Naive B cell (primary cell): ENCODE results near the gene LIN37. TPM values are rescaled to one million over a fixed set of nuclear protein-coding genes. Genes with fewer than 3 reads are reported as not detected.
A peak's percentile ranks its signal among the peaks of the same experiment; 100 is the strongest.

Experiments
- ATAC-seq, 2 donors: fragments of 150-1000 bp; cut with Tn5 transposase; 2 replicates each; pipeline ENCODE4 v1.10.0; 2021; ENCODE audit warnings: low read depth in 2 of 2, mild to moderate bottlenecking in 2 of 2, moderate library complexity in 2 of 2
- DNase-seq: peaks from one replicate; pipeline ENCODE4 v3.0.0; 2022
- H3K27ac Mint-ChIP-seq, 6 donors: one replicate each; pipeline ENCODE4 v1.8.0; 2020 to 2022; ENCODE audit warnings: mild to moderate bottlenecking in 6 of 6, mixed read lengths in 6 of 6, moderate library complexity in 5 of 6, inconsistent platforms in 2 of 6
- H3K27me3 Mint-ChIP-seq, 3 donors: one replicate each; pipeline ENCODE4 v1.8.0; 2021 to 2022; ENCODE audit warnings: mixed read lengths in 3 of 3, mild to moderate bottlenecking in 1 of 3
- H3K36me3 Mint-ChIP-seq, 2 donors: one replicate each; pipeline ENCODE4 v1.8.0; 2020 to 2022; ENCODE audit warnings: mixed read lengths in 2 of 2, inconsistent platforms in 1 of 2, mild to moderate bottlenecking in 1 of 2
- H3K4me1 Mint-ChIP-seq, 3 donors: one replicate each; pipeline ENCODE4 v1.8.0; 2020 to 2022; ENCODE audit warnings: mixed read lengths in 3 of 3, inconsistent platforms in 1 of 3, mild to moderate bottlenecking in 1 of 3, moderate library complexity in 1 of 3
- H3K4me3 Mint-ChIP-seq, 8 donors: one replicate each; pipeline ENCODE4 v1.8.0; 2020 to 2022; ENCODE audit warnings: mild to moderate bottlenecking in 8 of 8, mixed read lengths in 8 of 8, moderate library complexity in 8 of 8, inconsistent platforms in 2 of 8
- H3K9me3 Mint-ChIP-seq, 7 donors: one replicate each; pipeline ENCODE4 v1.8.0; 2020 to 2022; ENCODE audit warnings: mixed read lengths in 7 of 7, mild to moderate bottlenecking in 5 of 7, inconsistent platforms in 2 of 7, moderate library complexity in 1 of 7
- polyA plus RNA-seq, 6 donors: library from polyadenylated mRNA; unstranded; fragments of 300-500 nt; fragmentation: Illumina TruSeq; gene quantifications; one replicate each; pipeline ENCODE4 v1.2.3, GENCODE V29; 2021; ENCODE audit warnings: low read depth in 6 of 6

Gene LIN37
- polyA plus RNA-seq, 6 donors from 2014 or later: 8.1 to 17.9 (median 11.1) TPM

GRCh38 chr19:35755131-35755549 is 6.8 kb downstream of the LIN37 start:
- DNase-seq: no peak
- Mint-ChIP-seq H3K27me3 (peaks cover 9 to 30% (median 25%) of the 10 kb centered on the region in 3 donors), H3K4me3 (peak overlapping the region in 6 of 8 donors; percentile 24 to 72 (median 58)), H3K9me3 (no peaks in the 10 kb centered on the region), H3K36me3 (peaks cover 0 to 25% of the 10 kb centered on the region in 2 donors), H3K4me1 (peaks cover 35 to 38% (median 37%) of the 10 kb centered on the region in 3 donors), H3K27ac (no peak overlapping the region)
- no peak for ATAC-seq

- ATAC-seq (no peak), DNase-seq (peak; percentile 45)
- Mint-ChIP-seq H3K27me3 (peaks cover 9 to 30% (median 25%) of the 10 kb centered on the region in 3 donors), H3K4me1 (peaks cover 33 to 37% (median 37%) of the 10 kb centered on the region in 3 donors), H3K9me3 (no peaks in the 10 kb centered on the region), H3K27ac (no peak overlapping the region), H3K36me3 (peaks cover 0 to 25% of the 10 kb centered on the region in 2 donors), H3K4me3 (peak overlapping the region in 7 of 8 donors; percentile 47 to 89 (median 68))
These were observed 7.4 kb downstream of the LIN37 start for GRCh38 chr19:35755550-35756376.

- H3K27ac Mint-ChIP-seq: peak within 1 kb of the TSS; percentile 93 to 98 (median 97)
- no peak for DNase-seq
These were observed 8.2 kb downstream of the LIN37 start, which contains the start of gene HSPB6 for GRCh38 chr19:35756377-35757230. TSS of gene HSPB6 (minus strand) at chr19:35757029. CDS start at chr19:35757008, 21 bp downstream.

GRCh38 chr19:35757231-35757748 is 8.9 kb downstream of the LIN37 start:
- peaks cover 0 to 25% of the 10 kb centered on the region in 2 donors for H3K36me3 Mint-ChIP-seq
- ATAC-seq (no peak), DNase-seq (no peak)
- H3K27ac Mint-ChIP-seq: peak overlapping the region in 4 of 6 donors; percentile 73 to 97 (median 95)
- H3K4me1 Mint-ChIP-seq: peaks cover 37% of the 10 kb centered on the region in 3 donors
- peaks cover 9 to 30% (median 25%) of the 10 kb centered on the region in 3 donors for H3K27me3 Mint-ChIP-seq
- H3K9me3 Mint-ChIP-seq: no peaks in the 10 kb centered on the region
- peak overlapping the region; percentile 89 to 100 (median 98) for H3K4me3 Mint-ChIP-seq

More at GRCh38 chr19:35756377-35757230, 8.2 kb downstream of the LIN37 start, which contains the start of gene HSPB6:
- H3K36me3 Mint-ChIP-seq: peaks cover 0 to 25% of the 10 kb centered on the region in 2 donors
- no peaks in the 10 kb centered on the region for H3K9me3 Mint-ChIP-seq
- peaks cover 33 to 37% (median 37%) of the 10 kb centered on the region in 3 donors for H3K4me1 Mint-ChIP-seq
- H3K27me3 Mint-ChIP-seq: peaks cover 9 to 30% (median 25%) of the 10 kb centered on the region in 3 donors
- no peak for ATAC-seq
- peak within 1 kb of the TSS; percentile 89 to 100 (median 98) for H3K4me3 Mint-ChIP-seq

GRCh38 chr19:35757749-35758608 is 9.6 kb downstream of the LIN37 start, which contains the start of gene PROSER3:
TSS of gene PROSER3 (plus strand) at chr19:35758176. CDS start at chr19:35758216, 40 bp downstream.
- H3K4me1 Mint-ChIP-seq: peaks cover 37% of the 10 kb centered on the region in 3 donors
- H3K27ac Mint-ChIP-seq: peak within 1 kb of the TSS; percentile 93 to 98 (median 97)
- ATAC-seq: peak; percentile 92 to 96
- H3K27me3 Mint-ChIP-seq: peaks cover 9 to 30% (median 25%) of the 10 kb centered on the region in 3 donors
- H3K36me3 Mint-ChIP-seq: peaks cover 0 to 24% of the 10 kb centered on the region in 2 donors
- no peaks in the 10 kb centered on the region for H3K9me3 Mint-ChIP-seq
- peak; percentile 99 for DNase-seq
- peak within 1 kb of the TSS; percentile 89 to 100 (median 98) for H3K4me3 Mint-ChIP-seq

- Mint-ChIP-seq H3K27ac (peak overlapping the region in 1 of 6 donors; percentile 65), H3K27me3 (peaks cover 9 to 21% (median 16%) of the 10 kb centered on the region in 3 donors), H3K4me1 (peaks cover 28 to 37% (median 37%) of the 10 kb centered on the region in 3 donors)
These were observed 11.3 kb downstream of the LIN37 start for GRCh38 chr19:35759697-35760096.

GRCh38 chr19:35760711-35761349 is 12.5 kb downstream of the LIN37 start:
- H3K27ac Mint-ChIP-seq: no peak overlapping the region
- H3K4me1 Mint-ChIP-seq: peaks cover 21 to 35% (median 31%) of the 10 kb centered on the region in 3 donors
- DNase-seq: no peak
- H3K4me3 Mint-ChIP-seq: peak overlapping the region in 1 of 8 donors; percentile 95
- ATAC-seq: no peak
- no peaks in the 10 kb centered on the region for H3K36me3 Mint-ChIP-seq
- H3K27me3 Mint-ChIP-seq: peaks cover 4 to 14% (median 8%) of the 10 kb centered on the region in 3 donors
- no peaks in the 10 kb centered on the region for H3K9me3 Mint-ChIP-seq

More at GRCh38 chr19:35759697-35760096, 11.3 kb downstream of the LIN37 start:
- Mint-ChIP-seq H3K4me3 (peak overlapping the region; percentile 13 to 95 (median 82)), H3K9me3 (no peaks in the 10 kb centered on the region), H3K36me3 (peaks cover 0 to 7% of the 10 kb centered on the region in 2 donors)
- ATAC-seq (no peak), DNase-seq (no peak)

GRCh38 chr19:35764432-35765315 is 16.3 kb downstream of the LIN37 start:
- Mint-ChIP-seq H3K27me3 (no peaks in the 10 kb centered on the region), H3K9me3 (no peaks in the 10 kb centered on the region), H3K4me1 (peaks cover 6 to 11% (median 7%) of the 10 kb centered on the region in 3 donors), H3K4me3 (no peak overlapping the region), H3K36me3 (no peaks in the 10 kb centered on the region), H3K27ac (no peak overlapping the region)
- no peak for DNase-seq
- ATAC-seq: no peak

- DNase-seq (no peak), ATAC-seq (no peak)
- Mint-ChIP-seq H3K4me3 (no peak overlapping the region), H3K27ac (peak overlapping the region in 1 of 6 donors; percentile 63), H3K9me3 (no peaks in the 10 kb centered on the region), H3K4me1 (peaks cover 5 to 10% (median 6%) of the 10 kb centered on the region in 3 donors), H3K36me3 (no peaks in the 10 kb centered on the region), H3K27me3 (no peaks in the 10 kb centered on the region)
These were observed 18.3 kb downstream of the LIN37 start for GRCh38 chr19:35766571-35767104.

GRCh38 chr19:35767288-35768081 is 19.1 kb downstream of the LIN37 start:
- H3K27me3 Mint-ChIP-seq: no peaks in the 10 kb centered on the region
- no peak for DNase-seq
- H3K4me1 Mint-ChIP-seq: peaks cover 3 to 10% (median 5%) of the 10 kb centered on the region in 3 donors
- no peaks in the 10 kb centered on the region for H3K9me3 Mint-ChIP-seq
- ATAC-seq: peak in 1 of 2 donors; percentile 79
- peak overlapping the region in 1 of 8 donors; percentile 34 for H3K4me3 Mint-ChIP-seq
- H3K27ac Mint-ChIP-seq: peak overlapping the region in 1 of 6 donors; percentile 63
- H3K36me3 Mint-ChIP-seq: no peaks in the 10 kb centered on the region
